HepG2 (cell line): Measurements from ENCODE around the gene SUSD6. TPM values are rescaled to one million over a fixed set of nuclear protein-coding genes. Genes with fewer than 3 reads are reported as not detected.
A peak's percentile ranks its signal among the peaks of the same experiment; 100 is the strongest.

ENCODE experiments used
- ATF7-NPFF ChIP-seq: sonication (generic); formaldehyde crosslinking; IDR thresholded peaks from 2 replicates; pipeline ENCODE4 v1.8.1; 2023; ENCODE audit warnings: mild to moderate bottlenecking, low read depth, missing genetic modification reagents, moderate library complexity
- CBX5 ChIP-seq: sonication (generic); formaldehyde crosslinking; IDR thresholded peaks from 2 replicates; pipeline ENCODE4 v1.4.0; 2020; ENCODE audit warnings: missing genetic modification reagents, borderline replicate concordance
- HOXA3 ChIP-seq: sonication (generic); formaldehyde crosslinking; IDR thresholded peaks from 2 replicates; pipeline ENCODE4 v1.5.0; 2020; ENCODE audit warnings: missing genetic modification reagents
- KDM2A ChIP-seq: sonication (generic); formaldehyde crosslinking; IDR thresholded peaks from 2 replicates; pipeline ENCODE4 v1.4.0; 2020; ENCODE audit warnings: low read depth, missing genetic modification reagents, borderline replicate concordance
- MYPOP ChIP-seq: sonication (generic); formaldehyde crosslinking; IDR thresholded peaks from 2 replicates; pipeline ENCODE4 v1.8.1; 2023; ENCODE audit warnings: mild to moderate bottlenecking, moderate library complexity, missing genetic modification reagents
- PHB2 ChIP-seq: fragments of 450-650 bp; IDR thresholded peaks from 2 replicates; pipeline ENCODE4 v1.6.1; 2018; ENCODE audit not compliant: partially characterized antibody
- POLR2AphosphoS5 ChIP-seq: IDR thresholded peaks from 2 replicates; pipeline ENCODE4 v1.6.1; 2012; ENCODE audit warnings: low read depth, low read length
- TCF7 ChIP-seq: sonication (generic); IDR thresholded peaks from 2 replicates; pipeline ENCODE4 v1.6.1; 2016; ENCODE audit warnings: antibody characterized with exemption, low read depth
- TFE3 ChIP-seq: IDR thresholded peaks from 2 replicates; pipeline ENCODE4 v1.6.1; 2016
- THAP9 ChIP-seq: sonication (generic); formaldehyde crosslinking; IDR thresholded peaks from 2 replicates; pipeline ENCODE4; 2020; ENCODE audit warnings: missing genetic modification reagents, mild to moderate bottlenecking, borderline replicate concordance
- ZNF512B ChIP-seq: sonication (generic); formaldehyde crosslinking; IDR thresholded peaks from 2 replicates; pipeline ENCODE4 v1.5.1; 2020; ENCODE audit warnings: missing genetic modification reagents, mild to moderate bottlenecking, borderline replicate concordance
- polyA plus RNA-seq, 8 experiments: library from polyadenylated mRNA; depleted of rRNA in 3 of 8; stranded (reverse) in 7 of 8; unstranded in 1 of 8; fragments of >200 nt; fragmentation: Illumina TruSeq in 4 of 8; extraction: Trizol in 4 of 8; gene quantifications; 2 replicates each; pipeline versions ENCODE4 v1.2.1 to v1.2.3, GENCODE V29; 2011 to 2016; ENCODE audit warnings: low read depth in 4 of 8, missing spikeins in 1 of 8, mixed read lengths in 1 of 8; ENCODE audit not compliant: insufficient read depth in 1 of 8
- total RNA-seq, 5 experiments: library from RNA; depleted of rRNA; stranded (reverse); fragments of >200 nt; fragmentation: Illumina TruSeq; extraction: Trizol; gene quantifications; 2 replicates each; pipeline ENCODE4 v1.2.3, GENCODE V29; 2016; ENCODE audit warnings: low read depth in 1 of 5

SUSD6 gene
- total and polyA plus RNA-seq, 2 of the 13 experiments (the other 11 are each of a cell fraction or from before 2014, with no cell fraction given), result 7.2 to 7.4 TPM

- TF ChIP-seq THAP9, result no peak
- peak; percentile 29; the same call in 1 of the 2 replicates for TF ChIP-seq CBX5 (CRISPR knock-in tag)
- 0 out of 2 replicates have a peak, but pooled peaks have one; percentile 22 for TF ChIP-seq MYPOP
- peak; percentile 21; the same call in 1 of the 2 replicates for TF ChIP-seq ATF7-NPFF (CRISPR knock-in tag)
- TF ChIP-seq POLR2AphosphoS5, result no peak
- TF ChIP-seq PHB2, result no peak
- no peak for TF ChIP-seq TCF7
- no peak for TF ChIP-seq KDM2A (CRISPR knock-in tag)
- TF ChIP-seq ZNF512B (CRISPR knock-in tag), result 0 out of 2 replicates have a peak, but pooled peaks have one; percentile 84
- peak; percentile 35; the same call in 1 of the 2 replicates for TF ChIP-seq HOXA3 (CRISPR knock-in tag)
- TF ChIP-seq TFE3 (CRISPR knock-in tag), result peak; percentile 88
Measured at GRCh38 chr14:69637503-69638031, 26.2 kb downstream of the SUSD6 start (continued).
